H1 (cell line): Measurements from ENCODE around the gene PHACTR1. TPM values are rescaled to one million over a fixed set of nuclear protein-coding genes. Genes with fewer than 3 reads are reported as not detected.

Experiments
- CTCF ChIA-PET: fragments of 300-600 bp; sonication (Branson Sonifier 250); formaldehyde crosslinking; loops from one replicate; lab custom pipeline; 2021; ENCODE audit not compliant: partially characterized antibody; lab: Charles Lee
- POLR2A ChIA-PET: fragments of 300-600 bp; sonication (Branson Sonifier 250); formaldehyde crosslinking; loops from one replicate; lab custom pipeline; 2021; ENCODE audit warnings: inconsistent platforms; ENCODE audit not compliant: partially characterized antibody; lab: Charles Lee
- DNase-seq, 2 experiments: peaks; one replicate each; pipeline versions ENCODE4 v3.0.0 to v3.0.0-alpha.2; 2010 to 2022; ENCODE audit warnings: low spot score in 2 of 2, low read depth in 1 of 2, mixed read lengths in 1 of 2
- FAIRE-seq: peaks from 2 replicates; lab custom pipeline; 2011; peaks lifted over from hg19 to GRCh38; lab: Jason Lieb, UNC
- H2AFZ ChIP-seq: 2 replicates; pipeline ENCODE4 v1.8.1; 2012; ENCODE audit warnings: low read length, inconsistent platforms
- H2AK5ac ChIP-seq: 2 replicates; pipeline ENCODE4 v1.6.1; 2013; ENCODE audit warnings: low read depth, low read length
- H2BK120ac ChIP-seq: replicated peaks from 2 replicates; pipeline ENCODE3; 2013; ENCODE audit warnings: low read depth, low read length, inconsistent platforms
- H2BK12ac ChIP-seq: 2 replicates; pipeline ENCODE4 v1.6.1; 2013; ENCODE audit warnings: low read depth, low read length
- H2BK15ac ChIP-seq: 2 replicates; pipeline ENCODE4 v1.6.1; 2013; ENCODE audit warnings: low read length
- H2BK20ac ChIP-seq: 2 replicates; pipeline ENCODE4 v1.6.1; 2013; ENCODE audit warnings: low read length
- H2BK5ac ChIP-seq: 2 replicates; pipeline ENCODE4 v1.6.1; 2013; ENCODE audit warnings: low read depth, low read length
- H3K14ac ChIP-seq: 2 replicates; pipeline ENCODE4 v1.6.1; 2013; ENCODE audit warnings: inconsistent platforms; ENCODE audit not compliant: insufficient read length
- H3K18ac ChIP-seq: 2 replicates; pipeline ENCODE4 v1.6.1; 2013; ENCODE audit warnings: low read length; ENCODE audit errors: extremely low read depth
- H3K23ac ChIP-seq: 2 replicates; pipeline ENCODE4 v1.6.1; 2013; ENCODE audit warnings: inconsistent platforms; ENCODE audit not compliant: insufficient read length
- H3K23me2 ChIP-seq: 2 replicates; pipeline ENCODE4 v1.6.1; 2013; ENCODE audit warnings: low read depth, low read length
- H3K27ac ChIP-seq: 2 replicates; pipeline ENCODE4 v1.6.1; 2011; ENCODE audit warnings: low read depth, low read length, inconsistent platforms
- H3K27me3 ChIP-seq, 4 experiments: replicated peaks in 1 of 4; 1 replicate in 1 of 4; 2 replicates in 3 of 4; pipeline versions ENCODE4 v1.6.1 to v1.8.1; 2011 to 2013; ENCODE audit warnings: low read length in 3 of 4, mild to moderate bottlenecking in 3 of 4, inconsistent platforms in 2 of 4, mixed read lengths in 2 of 4, moderate library complexity in 1 of 4; ENCODE audit not compliant: control insufficient read depth in 3 of 4, insufficient read depth in 3 of 4; ENCODE audit errors: extremely low read depth in 1 of 4
- H3K36me3 ChIP-seq, 4 experiments: 2 replicates each; pipeline versions ENCODE4 v1.6.1 to v1.8.1; 2011 to 2013; ENCODE audit warnings: mild to moderate bottlenecking in 4 of 4, low read length in 3 of 4, moderate library complexity in 2 of 4, control low read depth in 1 of 4, inconsistent platforms in 1 of 4; ENCODE audit not compliant: insufficient read depth in 4 of 4, control insufficient read depth in 2 of 4
- H3K4ac ChIP-seq: replicated peaks from 2 replicates; pipeline ENCODE3; 2013; ENCODE audit warnings: low read length, low read depth, mixed read lengths, inconsistent platforms; ENCODE audit not compliant: insufficient read length
- H3K4me1 ChIP-seq, 4 experiments: replicated peaks in 1 of 4; 1 replicate in 1 of 4; 2 replicates in 3 of 4; pipeline versions ENCODE4 v1.6.1 to v1.8.1; 2011 to 2013; ENCODE audit warnings: low read length in 3 of 4, inconsistent platforms in 2 of 4, mixed read lengths in 1 of 4; ENCODE audit not compliant: insufficient read depth in 4 of 4, control insufficient read depth in 3 of 4
- H3K4me2 ChIP-seq, 2 experiments: 2 replicates each; pipeline versions ENCODE4 v1.6.1 to v1.8.1; 2011 to 2013; ENCODE audit warnings: low read depth in 2 of 2, low read length in 2 of 2, control low read depth in 1 of 2, inconsistent platforms in 1 of 2, mild to moderate bottlenecking in 1 of 2; ENCODE audit not compliant: insufficient read depth in 1 of 2
- H3K4me3 ChIP-seq, 4 experiments: fragments of 200-600, 300-600 bp in 1 of 4; sonication (generic), shearing (Covaris generic), sonication (Bioruptor Twin) in 1 of 4; 2 replicates each; pipeline versions ENCODE4 v1.5.1 to v1.8.1; 2011 to 2016; ENCODE audit warnings: low read length in 4 of 4, low read depth in 3 of 4, control low read depth in 2 of 4, inconsistent platforms in 2 of 4, mild to moderate bottlenecking in 2 of 4, mixed read lengths in 1 of 4, moderate library complexity in 1 of 4; ENCODE audit not compliant: insufficient read depth in 2 of 4; ENCODE audit errors: extremely low read depth in 1 of 4
- H3K56ac ChIP-seq: replicated peaks from 2 replicates; pipeline ENCODE3; 2013; ENCODE audit warnings: low read depth, mild to moderate bottlenecking, mixed read lengths, low read length, inconsistent platforms; ENCODE audit not compliant: insufficient read length
- H3K79me1 ChIP-seq: 2 replicates; pipeline ENCODE4 v1.6.1; 2013; ENCODE audit warnings: low read depth, low read length, control low read depth
- H3K79me2 ChIP-seq, 2 experiments: 2 replicates each; pipeline versions ENCODE4 v1.6.1 to v1.8.1; 2012 to 2013; ENCODE audit warnings: low read length in 2 of 2, mild to moderate bottlenecking in 2 of 2, inconsistent platforms in 1 of 2; ENCODE audit not compliant: insufficient read depth in 2 of 2, control insufficient read depth in 1 of 2
- H3K9ac ChIP-seq, 4 experiments: replicated peaks in 1 of 4; 1 replicate in 1 of 4; 2 replicates in 3 of 4; pipeline versions ENCODE4 v1.6.1 to v1.8.1; 2011 to 2013; ENCODE audit warnings: low read depth in 3 of 4, low read length in 3 of 4, control low read depth in 2 of 4, mild to moderate bottlenecking in 2 of 4, moderate library complexity in 2 of 4, inconsistent platforms in 1 of 4; ENCODE audit errors: extremely low read depth in 1 of 4
- H3K9me3 ChIP-seq, 2 experiments: 2 replicates each; pipeline versions ENCODE4 v1.6.1 to v1.8.1; 2012 to 2013; ENCODE audit warnings: mild to moderate bottlenecking in 2 of 2, moderate library complexity in 2 of 2, control low read depth in 1 of 2, inconsistent platforms in 1 of 2, low read depth in 1 of 2, low read length in 1 of 2, mixed read lengths in 1 of 2; ENCODE audit not compliant: insufficient read depth in 2 of 2
- H4K20me1 ChIP-seq, 2 experiments: replicated peaks in 1 of 2; 2 replicates each; pipeline versions ENCODE3 to v1.8.1; 2011 to 2013; ENCODE audit warnings: inconsistent platforms in 2 of 2, low read length in 2 of 2, mild to moderate bottlenecking in 1 of 2; ENCODE audit not compliant: insufficient read depth in 2 of 2, control insufficient read depth in 1 of 2
- H4K5ac ChIP-seq: 2 replicates; pipeline ENCODE4 v1.6.1; 2013; ENCODE audit warnings: low read length, low read depth, mixed read lengths, inconsistent platforms; ENCODE audit not compliant: insufficient read length
- H4K8ac ChIP-seq: 2 replicates; pipeline ENCODE4 v1.8.0; 2013; ENCODE audit warnings: mild to moderate bottlenecking, moderate library complexity, low read length, inconsistent platforms; ENCODE audit not compliant: insufficient read depth; ENCODE audit errors: extremely low read depth
- H4K91ac ChIP-seq: replicated peaks from 2 replicates; pipeline ENCODE3; 2013; ENCODE audit warnings: low read length, mixed read lengths, inconsistent platforms; ENCODE audit not compliant: insufficient read length
- ATF3 ChIP-seq: IDR thresholded peaks from 2 replicates; pipeline ENCODE4 v1.6.1; 2011; ENCODE audit warnings: low read depth, mild to moderate bottlenecking, low read length; ENCODE audit not compliant: insufficient read depth
- CBX5 ChIP-seq: fragments of 300-800, 300-1000 bp; sonication (generic); IDR thresholded peaks from 2 replicates; pipeline ENCODE4 v1.7.1; 2016; ENCODE audit warnings: antibody characterized with exemption, low read length, low read depth
- CBX8 ChIP-seq: fragments of 300-800, 300-1000 bp; sonication (generic); IDR thresholded peaks from 2 replicates; pipeline ENCODE4 v1.7.1; 2016; ENCODE audit warnings: low read depth, low read length, borderline replicate concordance
- GABPA ChIP-seq: IDR thresholded peaks from 2 replicates; pipeline ENCODE4 v1.6.1; 2011; ENCODE audit warnings: mild to moderate bottlenecking, low read length, moderate library complexity, borderline replicate concordance; ENCODE audit not compliant: insufficient read depth
- HDAC6 ChIP-seq: IDR thresholded peaks from one replicate; pipeline ENCODE4 v1.7.1; 2012; ENCODE audit warnings: low read depth, mild to moderate bottlenecking, inconsistent platforms, low read length, moderate library complexity
- NANOG ChIP-seq: IDR thresholded peaks from 2 replicates; pipeline ENCODE4 v1.6.1; 2011; ENCODE audit warnings: low read length, low read depth, mild to moderate bottlenecking, inconsistent platforms; ENCODE audit not compliant: insufficient read depth, poor library complexity, severe bottlenecking
- RBBP5 ChIP-seq: IDR thresholded peaks from 2 replicates; pipeline ENCODE4 v1.7.1; 2012; ENCODE audit warnings: low read depth, mild to moderate bottlenecking, inconsistent platforms, low read length, moderate library complexity, borderline replicate concordance
- RFX5 ChIP-seq: IDR thresholded peaks from 2 replicates; pipeline ENCODE4 v1.6.1; 2011; ENCODE audit warnings: low read depth, low read length, improper control_type of control experiment, borderline replicate concordance
- SP1 ChIP-seq: IDR thresholded peaks from 2 replicates; pipeline ENCODE4 v1.6.1; 2011; ENCODE audit warnings: low read depth, low read length
- SP4 ChIP-seq: IDR thresholded peaks from 2 replicates; pipeline ENCODE4 v1.6.1; 2012; ENCODE audit warnings: low read length, inconsistent platforms
- SRF ChIP-seq: IDR thresholded peaks from 2 replicates; pipeline ENCODE4 v1.6.1; 2011; ENCODE audit warnings: mild to moderate bottlenecking, low read depth, low read length, moderate library complexity
- TBP ChIP-seq: IDR thresholded peaks from 2 replicates; pipeline ENCODE4 v1.6.1; 2011; ENCODE audit warnings: low read depth, low read length, improper control_type of control experiment
- YY1 ChIP-seq: IDR thresholded peaks from 2 replicates; pipeline ENCODE4 v1.6.1; 2011; ENCODE audit warnings: low read depth, mild to moderate bottlenecking, low read length
- WGBS, 2 experiments: shearing (Covaris generic) in 1 of 2; methylation state at CpG; one replicate each; pipeline versions ENCODE4 v1.1.6 to v1.1.7; 2013 to 2015; ENCODE audit warnings: low lambda C conversion rate in 2 of 2, mixed read lengths in 2 of 2, inconsistent platforms in 1 of 2, low coverage in 1 of 2, missing lambda C conversion rate in 1 of 2; ENCODE audit not compliant: insufficient replicate concordance in 2 of 2, insufficient coverage in 1 of 2, insufficient read length in 1 of 2; ENCODE audit errors: extremely low coverage in 1 of 2, missing lambda C conversion rate in 1 of 2; 5-methylcytosine and 5-hydroxymethylcytosine counted together
- polyA plus RNA-seq, 7 experiments: library from polyadenylated mRNA; depleted of rRNA in 3 of 7; stranded (reverse) in 5 of 7; unstranded in 2 of 7; fragments of >200 nt in 5 of 7; fragments of 200-250 nt in 2 of 7; gene quantifications; 1 replicate in 5 of 7; 2 replicates in 1 of 7; 4 replicates in 1 of 7; pipeline versions ENCODE4 v1.2.1 to v1.2.3, GENCODE V29; 2011 to 2013; ENCODE audit warnings: missing spikeins in 2 of 7, mixed read lengths in 2 of 7
- total RNA-seq: library from RNA; stranded (reverse); fragmentation: NEBNext Ultra II Directional; extraction: Animal tissue kit (Norgen Biotek cat#: 25700); gene quantifications from 2 replicates; pipeline ENCODE4 v1.2.1, GENCODE V29; 2021
- TF ChIP-seq, protein P1 (sequence below): IDR thresholded peaks from 2 replicates; pipeline ENCODE4 v1.6.1; 2012; ENCODE audit warnings: inconsistent platforms

Gene PHACTR1
- total and polyA plus RNA-seq, 2 of the 8 experiments (the other 6 are each of a cell fraction or from before 2014, with no cell fraction given), result 3.9 to 17.1 TPM

DNA sequence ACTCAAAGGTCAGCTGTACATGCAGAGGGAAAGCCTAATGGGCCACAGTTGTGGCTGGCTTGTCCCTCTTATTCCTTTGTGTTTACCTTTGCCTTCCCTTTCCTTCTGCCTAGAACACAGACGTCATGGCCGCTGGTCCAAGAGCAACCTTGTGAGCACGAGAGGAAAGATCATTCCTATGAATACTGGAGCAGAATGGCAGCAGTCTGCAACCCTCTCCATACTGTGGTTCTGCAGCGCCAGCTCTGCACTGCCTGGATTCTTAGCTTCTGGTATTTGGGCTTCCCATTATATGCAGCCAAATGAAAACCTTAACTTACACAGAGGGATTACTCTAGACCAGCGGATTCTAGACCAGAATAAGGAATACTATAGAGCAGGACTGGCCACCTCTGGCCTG is 599.3 kb downstream of the PHACTR1 start:
- no peaks in the 10 kb centered on the region for H3K23me2 ChIP-seq
- H2BK120ac ChIP-seq, result no peak overlapping the region
- H3K79me2 ChIP-seq, result no peaks in the 10 kb centered on the region
- POLR2A ChIA-PET, result interaction anchor here (1.0 kb wide), 1 partner anchor 10 kb away, joined by 3 read pairs; no protein-coding TSS in a partner anchor
- no peak overlapping the region for H2BK15ac ChIP-seq
- FAIRE-seq (no peak), DNase-seq (no peak)
- H3K27ac ChIP-seq, result no peak overlapping the region
- H2BK5ac ChIP-seq, result no peak overlapping the region
- no peak overlapping the region for H3K14ac ChIP-seq
- CTCF ChIA-PET, result interaction anchor here (0.6 kb wide), 1 partner anchor 301 kb away, joined by 3 read pairs; no protein-coding TSS in a partner anchor
- H2BK20ac ChIP-seq, result no peak overlapping the region
- no peak overlapping the region for H2AFZ ChIP-seq
- H3K9me3 ChIP-seq, result no peaks in the 10 kb centered on the region
- H3K4ac ChIP-seq, result no peak overlapping the region
- H2BK12ac ChIP-seq, result no peak overlapping the region
- H4K5ac ChIP-seq, result no peak overlapping the region
- H3K9ac ChIP-seq, result no peak overlapping the region
- no peak overlapping the region for H3K56ac ChIP-seq
- no peaks in the 10 kb centered on the region for H3K79me1 ChIP-seq
- no peak overlapping the region for H3K18ac ChIP-seq
- no peak overlapping the region for H4K8ac ChIP-seq
- peaks cover 17 to 82% (median 56%) of the 10 kb centered on the region in 4 experiments for H3K36me3 ChIP-seq
- no peak overlapping the region for H3K4me3 ChIP-seq
- H3K4me2 ChIP-seq, result no peak overlapping the region
- no peak overlapping the region for H3K23ac ChIP-seq
- H3K4me1 ChIP-seq, result no peaks in the 10 kb centered on the region
- H2AK5ac ChIP-seq, result no peak overlapping the region
- no peak overlapping the region for H4K91ac ChIP-seq
- no peaks in the 10 kb centered on the region for H3K27me3 ChIP-seq
- 91% methylated on average over 5 of the region's 5 CpGs; no CpG with 5 or more reads in 1 of the 2 experiments for WGBS, 2 experiments
- no peaks in the 10 kb centered on the region for H4K20me1 ChIP-seq
- TF ChIP-seq NANOG (no peak), SP4 (no peak), TBP (no peak), YY1 (no peak), GABPA (no peak), RBBP5 (no peak), RFX5 (no peak), HDAC6 (no peak), SP1 (no peak), CBX8 (no peak), ATF3 (no peak), SRF (no peak), CBX5 (no peak)
- TF ChIP-seq, protein P1, sequence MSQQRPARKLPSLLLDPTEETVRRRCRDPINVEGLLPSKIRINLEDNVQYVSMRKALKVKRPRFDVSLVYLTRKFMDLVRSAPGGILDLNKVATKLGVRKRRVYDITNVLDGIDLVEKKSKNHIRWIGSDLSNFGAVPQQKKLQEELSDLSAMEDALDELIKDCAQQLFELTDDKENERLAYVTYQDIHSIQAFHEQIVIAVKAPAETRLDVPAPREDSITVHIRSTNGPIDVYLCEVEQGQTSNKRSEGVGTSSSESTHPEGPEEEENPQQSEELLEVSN, result no peak
